HG02973 (cell line): ENCODE measurements around the gene KSR2.

ENCODE experiments used
- ATAC-seq: cut with Tn5 transposase; IDR thresholded peaks from one replicate; pipeline ENCODE4 v1.9.1; 2021; ENCODE audit warnings: moderate library complexity; ENCODE audit not compliant: unreplicated experiment

KSR2 gene

DNA sequence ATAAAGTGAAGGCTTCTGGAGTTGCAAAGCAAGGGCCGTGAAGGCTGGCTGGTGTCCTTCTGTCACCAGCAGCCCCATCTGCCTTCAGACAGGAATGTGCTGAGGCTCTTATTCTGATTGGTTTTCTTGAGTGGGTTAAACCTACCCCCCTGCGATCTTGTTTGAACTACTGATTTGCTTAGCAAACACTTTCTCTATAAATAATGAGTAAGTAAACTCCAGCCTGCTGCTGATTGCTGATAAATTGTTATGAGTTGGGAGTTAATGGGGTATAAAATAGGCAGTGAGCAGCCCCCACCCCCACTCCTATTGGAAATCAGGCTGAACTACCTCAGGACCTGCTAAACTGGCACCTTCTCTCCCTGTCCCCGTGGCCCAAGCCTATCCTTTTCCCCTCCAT, 461.2 kb downstream of the KSR2 start:
- no peak for ATAC-seq

DNA sequence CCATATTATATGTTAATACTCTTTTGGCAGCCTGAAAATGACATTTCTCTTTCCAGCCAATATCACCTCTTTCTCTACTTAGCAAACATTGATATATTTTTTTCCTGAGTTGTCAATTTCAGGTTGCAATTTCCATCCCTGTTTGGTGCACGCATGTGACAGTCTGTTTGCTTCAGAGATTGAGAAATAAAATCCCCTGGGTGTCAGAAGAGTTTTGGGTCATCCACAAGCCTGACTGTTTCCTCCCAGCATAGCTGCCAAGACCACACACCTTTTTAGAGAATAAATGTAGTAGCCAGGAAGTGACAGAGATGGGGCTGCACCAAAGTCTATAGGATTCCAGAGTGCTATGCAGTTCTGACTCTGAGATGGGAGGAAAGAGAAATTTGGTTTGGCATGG, 462.5 kb downstream of the KSR2 start:
- ATAC-seq = no peak

GRCh38 chr12:117502633-117503032, 466.2 kb downstream of the KSR2 start:
- no peak for ATAC-seq

GRCh38 chr12:117502233-117502632, 466.6 kb downstream of the KSR2 start:
- no peak for ATAC-seq

- ATAC-seq = no peak
Observed at GRCh38 chr12:117501076-117501869, 467.5 kb downstream of the KSR2 start.

DNA sequence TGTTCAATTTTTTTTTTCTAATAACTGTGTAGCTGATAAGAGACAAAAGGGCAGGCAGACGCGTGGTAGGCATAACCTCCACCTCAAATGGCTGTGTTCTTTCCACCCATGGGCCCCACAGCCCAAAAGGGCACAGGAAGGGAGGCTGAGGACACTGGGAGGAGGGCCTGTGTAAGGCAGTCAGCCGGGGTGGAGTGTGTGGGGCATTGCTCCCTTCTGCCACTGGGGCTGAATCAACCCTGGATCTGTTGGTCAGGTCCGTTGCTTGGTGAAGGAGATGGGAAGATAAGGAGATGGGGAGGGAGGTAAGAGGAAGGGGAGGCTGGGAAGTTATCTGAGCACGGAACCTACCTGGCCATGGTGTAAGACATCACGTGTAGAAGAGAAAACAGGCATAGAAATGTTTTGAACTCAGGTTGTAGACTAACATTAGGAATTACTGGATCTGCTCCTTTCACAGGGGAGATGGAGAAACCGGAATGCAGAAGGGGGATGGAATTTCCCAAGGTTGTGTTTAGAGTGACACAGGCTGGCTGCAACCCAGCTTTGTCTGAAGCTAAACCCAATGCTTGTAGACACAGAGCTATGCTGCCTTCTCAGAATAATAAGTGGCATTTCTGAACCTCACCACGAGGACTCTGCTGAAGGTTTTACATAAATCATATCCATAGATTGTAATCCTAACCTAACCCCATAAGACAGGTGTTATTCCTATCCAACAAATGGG, 468.9 kb downstream of the KSR2 start:
- ATAC-seq = no peak

GRCh38 chr12:117498880-117499279, 469.9 kb downstream of the KSR2 start:
- no peak for ATAC-seq

DNA sequence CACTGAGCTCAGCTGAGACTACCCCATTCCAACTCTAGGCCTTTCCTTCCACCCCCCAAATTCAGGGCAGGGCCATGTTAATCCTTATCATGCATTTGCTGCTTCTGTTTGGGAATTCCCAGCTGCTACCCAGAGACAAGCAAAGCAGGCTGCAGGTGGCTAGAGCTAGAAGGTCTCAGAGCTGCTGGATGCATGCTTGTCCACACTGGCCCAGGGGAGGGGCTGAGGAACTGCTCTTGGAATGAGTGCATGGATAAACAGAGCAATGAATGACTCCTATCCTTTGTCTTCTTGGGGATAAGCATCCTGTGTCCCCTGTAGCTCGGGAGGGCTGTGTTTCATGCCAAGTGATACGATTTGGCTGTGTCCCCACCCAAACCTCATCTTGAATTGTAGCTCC, 470.5 kb downstream of the KSR2 start:
- ATAC-seq = no peak

GRCh38 chr12:117497407-117497806, 471.4 kb downstream of the KSR2 start:
- ATAC-seq = no peak

DNA sequence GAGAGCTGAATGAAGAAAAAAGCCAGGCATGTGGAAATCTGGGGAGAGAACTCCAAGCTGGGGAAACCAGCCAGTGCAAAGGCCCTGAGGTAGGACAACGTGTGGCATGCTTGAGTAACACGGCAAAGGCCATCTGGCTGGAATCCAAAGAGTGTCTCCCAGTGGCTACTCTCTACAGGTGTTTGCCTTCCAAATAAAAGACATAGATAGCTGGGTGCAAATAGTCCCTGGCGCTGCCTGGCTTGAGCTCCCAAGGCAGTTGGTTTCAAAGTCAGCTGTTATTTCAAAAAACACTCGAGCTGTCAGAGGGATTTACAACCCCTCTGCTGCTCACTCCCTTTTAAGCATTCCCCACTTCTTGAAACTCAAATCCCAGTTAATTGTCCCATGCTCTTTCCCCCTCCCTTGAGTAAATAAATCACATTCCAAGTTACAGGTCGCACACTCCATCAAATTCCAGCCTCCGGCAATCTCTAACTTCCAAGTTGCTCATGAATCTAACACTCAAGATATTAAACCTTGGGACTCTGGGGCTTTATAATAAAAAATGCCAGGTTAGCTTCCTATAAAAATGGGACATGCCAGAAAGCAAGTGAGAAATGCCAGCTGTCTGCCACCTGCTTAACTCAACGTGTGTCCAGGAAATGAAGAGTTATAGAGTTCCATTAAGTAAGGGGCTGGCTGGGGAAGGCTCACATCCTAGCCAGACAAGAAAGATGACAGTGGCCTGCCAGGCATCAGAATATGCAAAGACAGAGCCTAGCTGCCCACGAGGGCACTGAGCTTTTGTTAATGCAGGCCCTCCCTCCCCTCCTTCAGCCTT, 473.7 kb downstream of the KSR2 start:
- ATAC-seq = no peak

GRCh38 chr12:117491711-117492110, 477.1 kb downstream of the KSR2 start:
- ATAC-seq = no peak

GRCh38 chr12:117490130-117490529, 478.7 kb downstream of the KSR2 start:
- ATAC-seq = no peak

- no peak for ATAC-seq
Observed at GRCh38 chr12:117489671-117490070, 479.1 kb downstream of the KSR2 start.

GRCh38 chr12:117486840-117487659, 481.7 kb downstream of the KSR2 start:
- ATAC-seq = no peak

- no peak for ATAC-seq
Observed at GRCh38 chr12:117485984-117486839, 482.6 kb downstream of the KSR2 start.

- ATAC-seq = no peak
Observed at GRCh38 chr12:117484901-117485300, 483.9 kb downstream of the KSR2 start.

- no peak for ATAC-seq
Observed at GRCh38 chr12:117483501-117483900, 485.3 kb downstream of the KSR2 start.

DNA sequence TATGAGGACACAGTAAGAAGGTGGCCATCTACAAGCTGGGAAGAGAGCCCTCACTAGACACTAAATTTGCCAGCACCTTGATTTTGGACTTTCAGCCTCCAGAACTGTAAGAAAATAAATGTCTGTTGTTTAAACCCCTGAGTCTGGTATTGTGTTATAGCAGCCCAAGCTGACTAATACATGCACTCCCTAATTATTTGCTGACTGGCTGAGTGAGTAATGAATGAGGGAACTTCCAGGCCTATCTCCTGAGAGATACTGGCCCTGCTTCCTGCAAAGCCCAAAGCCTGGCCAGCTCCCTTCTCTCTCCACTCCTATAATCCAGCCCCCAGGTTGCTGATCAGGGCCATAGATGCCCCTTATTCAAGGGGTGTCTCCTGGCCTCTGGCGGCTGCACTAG, 487.3 kb downstream of the KSR2 start:
- ATAC-seq = no peak

GRCh38 chr12:117476341-117476740, 492.4 kb downstream of the KSR2 start:
- ATAC-seq = no peak

DNA sequence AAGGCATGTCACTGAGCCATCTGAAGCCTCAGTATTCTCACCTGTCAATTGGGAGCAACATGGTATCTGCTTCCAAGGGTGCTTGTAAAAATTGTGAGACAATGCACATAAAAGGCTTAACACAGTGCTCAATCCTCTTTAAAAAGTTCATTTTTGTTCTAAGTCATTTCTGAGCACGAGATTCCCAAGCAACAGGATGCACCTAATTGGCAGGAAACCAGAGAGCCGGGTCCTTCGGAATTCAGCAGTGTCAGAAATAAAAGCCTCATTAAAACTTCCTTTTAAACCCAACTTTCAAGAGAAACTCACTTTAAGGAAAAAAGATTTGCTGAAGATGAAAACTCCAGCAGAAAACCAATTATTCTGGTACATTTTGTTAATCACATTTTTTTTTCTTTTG, 494.9 kb downstream of the KSR2 start:
- no peak for ATAC-seq
